Fibroblast of mammary gland (primary cell): Measurements from ENCODE around the gene FAM20C.

Experiments used
- DNase-seq: peaks from one replicate; pipeline ENCODE4 v3.0.0-alpha.2; 2010; ENCODE audit warnings: low read depth
- H3K4me3 ChIP-seq: 2 replicates; pipeline ENCODE4 v1.5.1; 2011; ENCODE audit warnings: low read depth, mild to moderate bottlenecking, low read length, moderate library complexity; ENCODE audit not compliant: control insufficient read depth
- CTCF ChIP-seq: conservative IDR thresholded peaks from 2 replicates; pipeline ENCODE4 v1.5.1; 2011; ENCODE audit warnings: low read depth, low read length, inconsistent platforms; ENCODE audit not compliant: control insufficient read depth, insufficient read depth

Gene FAM20C

GRCh38 chr7:217781-218180 is 25.4 kb downstream of the FAM20C start:
- TF ChIP-seq CTCF: no peak
- no peak for DNase-seq
- H3K4me3 ChIP-seq: no peak overlapping the region

GRCh38 chr7:218316-218715 is 25.9 kb downstream of the FAM20C start:
- no peak for DNase-seq
- no peak for TF ChIP-seq CTCF
- no peak overlapping the region for H3K4me3 ChIP-seq

- no peak for DNase-seq
- no peak for TF ChIP-seq CTCF
- H3K4me3 ChIP-seq: no peak overlapping the region
These were observed 26.7 kb downstream of the FAM20C start for GRCh38 chr7:218896-219580.

GRCh38 chr7:219581-220150 is 27.3 kb downstream of the FAM20C start:
- no peak for TF ChIP-seq CTCF
- H3K4me3 ChIP-seq: no peak overlapping the region
- DNase-seq: no peak

GRCh38 chr7:220151-220841 is 27.9 kb downstream of the FAM20C start:
- TF ChIP-seq CTCF: no peak
- no peak overlapping the region for H3K4me3 ChIP-seq
- DNase-seq: peak; percentile 30

- no peak for DNase-seq
- TF ChIP-seq CTCF: no peak
- H3K4me3 ChIP-seq: no peak overlapping the region
These were observed 29.8 kb downstream of the FAM20C start for GRCh38 chr7:221978-222715.
